K562 (cell line): ENCODE measurements around the gene PIH1D1. TPM values are rescaled to one million over a fixed set of nuclear protein-coding genes. Genes with fewer than 3 reads are reported as not detected.

Experiments
- EWSR1 ChIP-seq: fragments of 450-650 bp; IDR thresholded peaks from 2 replicates; pipeline ENCODE4 v1.6.1; 2018; ENCODE audit warnings: borderline replicate concordance, mild to moderate bottlenecking, low read depth, moderate library complexity; ENCODE audit not compliant: partially characterized antibody
- FOXA3 ChIP-seq, 2 experiments: fragments of 450-650 bp in 1 of 2; sonication (generic) in 1 of 2; formaldehyde crosslinking; IDR thresholded peaks in 1 of 2; conservative IDR thresholded peaks in 1 of 2; 2 replicates each; pipeline versions ENCODE4 v1.4.0 to v1.8.0; 2020 to 2022; ENCODE audit warnings: mild to moderate bottlenecking in 2 of 2, missing genetic modification reagents in 1 of 2
- GTF2F1 ChIP-seq: IDR thresholded peaks from 2 replicates; pipeline ENCODE4 v1.6.1; 2011; ENCODE audit warnings: low read depth, low read length, improper control_type of control experiment
- HDAC1 ChIP-seq, 2 experiments: fragments of 450-650 bp; IDR thresholded peaks; 2 replicates each; pipeline ENCODE4 v1.6.1; 2016 to 2017; ENCODE audit warnings: inconsistent platforms in 1 of 2, mild to moderate bottlenecking in 1 of 2, moderate library complexity in 1 of 2
- HIVEP1 ChIP-seq: fragments of 250-450 bp; sonication (Bioruptor Pico); IDR thresholded peaks from 2 replicates; pipeline ENCODE4 v1.4.0; 2020; ENCODE audit warnings: mild to moderate bottlenecking
- HMG20A ChIP-seq: fragments of 450-650 bp; formaldehyde crosslinking; conservative IDR thresholded peaks from 2 replicates; pipeline ENCODE4 v1.4.0; 2020; ENCODE audit warnings: mild to moderate bottlenecking, mixed read lengths
- KDM2B ChIP-seq: fragments of 250-450 bp; sonication (Bioruptor Pico); IDR thresholded peaks from 2 replicates; pipeline ENCODE4 v1.8.0; 2021; ENCODE audit warnings: mild to moderate bottlenecking, moderate library complexity
- KDM4B ChIP-seq, 2 experiments: fragments of 450-650 bp in 1 of 2; sonication (generic) in 1 of 2; IDR thresholded peaks; 2 replicates each; pipeline ENCODE4 v1.6.1; 2016 to 2017; ENCODE audit warnings: borderline replicate concordance in 2 of 2, antibody characterized with exemption in 1 of 2, low read depth in 1 of 2, mild to moderate bottlenecking in 1 of 2
- LCOR ChIP-seq: sonication (generic); formaldehyde crosslinking; IDR thresholded peaks from 2 replicates; pipeline ENCODE4 v1.8.0; 2022; ENCODE audit warnings: mild to moderate bottlenecking, missing genetic modification reagents
- MYBL2 ChIP-seq, 2 experiments: fragments of 450-650 bp in 1 of 2; sonication (generic) in 1 of 2; formaldehyde crosslinking in 1 of 2; IDR thresholded peaks; 2 replicates each; pipeline versions ENCODE4 v1.6.1 to v1.8.1; 2017 to 2022; ENCODE audit warnings: borderline replicate concordance in 1 of 2, inconsistent platforms in 1 of 2, low read depth in 1 of 2, mild to moderate bottlenecking in 1 of 2, missing genetic modification reagents in 1 of 2, moderate library complexity in 1 of 2
- PHF20 ChIP-seq: fragments of 450-650 bp; IDR thresholded peaks from 2 replicates; pipeline ENCODE4 v1.6.1; 2018; ENCODE audit not compliant: partially characterized antibody
- PHF8 ChIP-seq: fragments of 200-600 bp; sonication (generic); IDR thresholded peaks from 2 replicates; pipeline ENCODE4 v1.6.1; 2012; ENCODE audit warnings: mixed run types, mild to moderate bottlenecking, inconsistent platforms, low read length, moderate library complexity, borderline replicate concordance
- RAD21 ChIP-seq, 2 experiments: fragments of 250-450 bp in 1 of 2; fragments of 450-650 bp in 1 of 2; sonication (Bioruptor Pico) in 1 of 2; formaldehyde crosslinking in 1 of 2; IDR thresholded peaks in 1 of 2; conservative IDR thresholded peaks in 1 of 2; 2 replicates each; pipeline versions ENCODE4 v1.4.0 to v1.8.0; 2020 to 2022; ENCODE audit warnings: mild to moderate bottlenecking in 2 of 2, moderate library complexity in 1 of 2
- RBM25 ChIP-seq: fragments of 200-400 bp; formaldehyde crosslinking; IDR thresholded peaks from 2 replicates; pipeline ENCODE4 v1.6.1; 2018; ENCODE audit warnings: low read length, low read depth, moderate library complexity; ENCODE audit not compliant: severe bottlenecking
- RFX7 ChIP-seq: fragments of 250-450 bp; sonication (Bioruptor Pico); IDR thresholded peaks from 2 replicates; pipeline ENCODE4 v1.5.1; 2021; ENCODE audit warnings: mild to moderate bottlenecking
- ZEB2 ChIP-seq: fragments of 450-650 bp; IDR thresholded peaks from 2 replicates; pipeline ENCODE4 v1.6.1; 2016
- ZNF134 ChIP-seq: fragments of 250-450 bp; sonication (Bioruptor Pico); conservative IDR thresholded peaks from 2 replicates; pipeline ENCODE4 v1.4.0; 2020
- ZNF3 ChIP-seq: fragments of 250-450 bp; sonication (Bioruptor Pico); IDR thresholded peaks from 2 replicates; pipeline ENCODE4 v1.5.0; 2021; ENCODE audit warnings: mild to moderate bottlenecking, moderate library complexity
- ZNF584 ChIP-seq: fragments of 200-800 bp; sonication (Bioruptor generic); IDR thresholded peaks from 2 replicates; pipeline ENCODE4 v1.6.1; 2016; ENCODE audit warnings: low read depth, mild to moderate bottlenecking, missing genetic modification characterization, missing compliant biosample characterization
- ZNF717 ChIP-seq: fragments of 250-450 bp; sonication (Bioruptor Pico); IDR thresholded peaks from 2 replicates; pipeline ENCODE4 v1.5.0; 2021
- polyA plus RNA-seq, 8 experiments: library from polyadenylated mRNA; depleted of rRNA in 4 of 8; stranded (reverse) in 5 of 8; unstranded in 3 of 8; fragments of >200 nt; fragmentation: Nextera tagmentation in 2 of 8; fragmentation: Illumina TruSeq in 1 of 8; extraction: Ambion mirVana in 2 of 8; extraction: Trizol in 1 of 8; gene quantifications; 2 replicates each; pipeline versions ENCODE4 v1.2.1 to v1.2.3, GENCODE V29; 2011 to 2014; ENCODE audit warnings: inconsistent platforms in 1 of 8, missing spikeins in 1 of 8
- total RNA-seq, 7 experiments: library from RNA; depleted of rRNA in 6 of 7; stranded (reverse); fragments of >200 nt in 6 of 7; fragmentation: Illumina TruSeq in 2 of 7; extraction: Trizol in 2 of 7; gene quantifications; 2 replicates each; pipeline versions ENCODE4 v1.2.1 to v1.2.3, GENCODE V29; 2011 to 2021; ENCODE audit warnings: low replicate concordance in 1 of 7
- TF ChIP-seq, protein P1 (sequence below): fragments of 250-450 bp; sonication (Bioruptor Pico); IDR thresholded peaks from 2 replicates; pipeline ENCODE4 v1.8.0; 2022; ENCODE audit warnings: moderate library complexity, mild to moderate bottlenecking, inconsistent platforms
- TF ChIP-seq, protein P2 (sequence below): sonication (generic); formaldehyde crosslinking; IDR thresholded peaks from 2 replicates; pipeline ENCODE4 v1.8.0; 2022; ENCODE audit warnings: missing genetic modification reagents, mild to moderate bottlenecking, borderline replicate concordance
- TF ChIP-seq, protein P3 (sequence below): fragments of 250-450 bp; sonication (Bioruptor Pico); IDR thresholded peaks from 2 replicates; pipeline ENCODE4 v1.8.0; 2022; ENCODE audit warnings: inconsistent platforms, mild to moderate bottlenecking, moderate library complexity, borderline replicate concordance

PIH1D1 gene
- total and polyA plus RNA-seq, 9 of the 15 experiments (the other 6 are each of a cell fraction or from before 2014, with no cell fraction given), result 26.5 to 224 (median 137) TPM

DNA sequence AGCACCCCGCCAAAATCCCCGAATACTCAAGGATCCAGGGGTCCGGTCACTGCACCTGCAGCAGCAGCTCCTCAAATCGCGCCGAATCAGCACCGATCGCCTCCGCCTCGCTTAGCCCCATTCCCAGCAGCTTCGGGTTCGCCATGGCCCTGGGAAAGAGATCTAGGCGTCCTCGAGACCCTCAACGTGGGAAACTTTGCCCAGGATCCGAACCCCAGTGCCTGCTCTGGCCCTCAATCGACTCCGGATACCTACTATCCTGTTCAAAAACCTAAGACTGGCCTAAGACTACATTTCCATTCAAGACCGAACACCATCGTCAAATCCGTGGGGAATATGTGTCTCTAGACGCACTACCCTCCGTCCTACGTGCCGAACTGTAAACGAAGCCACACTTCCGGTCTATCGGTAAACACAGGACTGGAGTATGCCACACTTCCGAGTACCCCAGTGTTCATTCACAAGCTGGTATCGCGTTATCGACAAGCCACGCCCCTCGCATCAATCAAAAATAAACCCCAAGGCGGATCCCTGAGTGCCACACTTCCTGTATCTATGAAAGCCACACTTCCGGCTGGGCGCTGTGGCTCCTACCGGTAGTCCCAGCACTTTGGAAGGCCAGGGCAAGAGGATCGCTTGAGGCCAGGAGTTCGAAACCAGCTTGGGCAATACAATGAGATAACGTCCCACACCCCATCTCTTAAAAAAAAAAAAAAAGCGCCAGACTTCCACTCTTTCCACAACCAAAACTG lies at the start of gene PIH1D1 (continued):
- TF ChIP-seq, protein P1, sequence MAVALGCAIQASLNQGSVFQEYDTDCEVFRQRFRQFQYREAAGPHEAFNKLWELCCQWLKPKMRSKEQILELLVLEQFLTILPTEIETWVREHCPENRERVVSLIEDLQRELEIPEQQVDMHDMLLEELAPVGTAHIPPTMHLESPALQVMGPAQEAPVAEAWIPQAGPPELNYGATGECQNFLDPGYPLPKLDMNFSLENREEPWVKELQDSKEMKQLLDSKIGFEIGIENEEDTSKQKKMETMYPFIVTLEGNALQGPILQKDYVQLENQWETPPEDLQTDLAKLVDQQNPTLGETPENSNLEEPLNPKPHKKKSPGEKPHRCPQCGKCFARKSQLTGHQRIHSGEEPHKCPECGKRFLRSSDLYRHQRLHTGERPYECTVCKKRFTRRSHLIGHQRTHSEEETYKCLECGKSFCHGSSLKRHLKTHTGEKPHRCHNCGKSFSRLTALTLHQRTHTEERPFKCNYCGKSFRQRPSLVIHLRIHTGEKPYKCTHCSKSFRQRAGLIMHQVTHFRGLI (CRISPR knock-in tag), result no peak
- TF ChIP-seq FOXA3 (CRISPR knock-in tag; conservative IDR thresholded peaks at IDR 0.05 in 1 of 2, IDR thresholded peaks at IDR 0.05 in 1 of 2) (peak; percentile 90 to 95), GTF2F1 (no peak), EWSR1 (no peak), RBM25 (peak; percentile 8), KDM4B (IDR thresholded peaks at IDR 0.05; ENCODE audit: borderline replicate concordance in 2 of 2, low read depth in 1 of 2) (peak in 1 of 2 experiments; percentile 75; a peak in 1 of 4 replicates), HIVEP1 (CRISPR knock-in tag) (no peak), ZEB2 (no peak), ZNF134 (no peak), PHF20 (no peak), ZNF584 (CRISPR knock-in tag) (no peak), PHF8 (peak; percentile 76; the same call in 1 of the 2 replicates), HMG20A (CRISPR knock-in tag) (no peak), LCOR (CRISPR knock-in tag) (peak; percentile 50; the same call in 1 of the 2 replicates), KDM2B (0 out of 2 replicates have a peak, but pooled peaks have one; percentile 34), RFX7 (no peak), MYBL2 (IDR thresholded peaks at IDR 0.05; ENCODE audit: low read depth) (no peak), MYBL2 (CRISPR knock-in tag; IDR thresholded peaks at IDR 0.05; ENCODE audit: borderline replicate concordance) (no peak), RAD21 (CRISPR knock-in tag; conservative IDR thresholded peaks at IDR 0.05 in 1 of 2, IDR thresholded peaks at IDR 0.05 in 1 of 2) (no peak), ZNF3 (no peak), ZNF717 (CRISPR knock-in tag) (no peak), HDAC1 (IDR thresholded peaks at IDR 0.05) (peak in 1 of 2 experiments; percentile 73; a peak in 2 of 4 replicates)
- TF ChIP-seq, protein P2, sequence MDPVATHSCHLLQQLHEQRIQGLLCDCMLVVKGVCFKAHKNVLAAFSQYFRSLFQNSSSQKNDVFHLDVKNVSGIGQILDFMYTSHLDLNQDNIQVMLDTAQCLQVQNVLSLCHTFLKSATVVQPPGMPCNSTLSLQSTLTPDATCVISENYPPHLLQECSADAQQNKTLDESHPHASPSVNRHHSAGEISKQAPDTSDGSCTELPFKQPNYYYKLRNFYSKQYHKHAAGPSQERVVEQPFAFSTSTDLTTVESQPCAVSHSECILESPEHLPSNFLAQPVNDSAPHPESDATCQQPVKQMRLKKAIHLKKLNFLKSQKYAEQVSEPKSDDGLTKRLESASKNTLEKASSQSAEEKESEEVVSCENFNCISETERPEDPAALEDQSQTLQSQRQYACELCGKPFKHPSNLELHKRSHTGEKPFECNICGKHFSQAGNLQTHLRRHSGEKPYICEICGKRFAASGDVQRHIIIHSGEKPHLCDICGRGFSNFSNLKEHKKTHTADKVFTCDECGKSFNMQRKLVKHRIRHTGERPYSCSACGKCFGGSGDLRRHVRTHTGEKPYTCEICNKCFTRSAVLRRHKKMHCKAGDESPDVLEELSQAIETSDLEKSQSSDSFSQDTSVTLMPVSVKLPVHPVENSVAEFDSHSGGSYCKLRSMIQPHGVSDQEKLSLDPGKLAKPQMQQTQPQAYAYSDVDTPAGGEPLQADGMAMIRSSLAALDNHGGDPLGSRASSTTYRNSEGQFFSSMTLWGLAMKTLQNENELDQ (CRISPR knock-in tag), result no peak
- TF ChIP-seq, protein P3, sequence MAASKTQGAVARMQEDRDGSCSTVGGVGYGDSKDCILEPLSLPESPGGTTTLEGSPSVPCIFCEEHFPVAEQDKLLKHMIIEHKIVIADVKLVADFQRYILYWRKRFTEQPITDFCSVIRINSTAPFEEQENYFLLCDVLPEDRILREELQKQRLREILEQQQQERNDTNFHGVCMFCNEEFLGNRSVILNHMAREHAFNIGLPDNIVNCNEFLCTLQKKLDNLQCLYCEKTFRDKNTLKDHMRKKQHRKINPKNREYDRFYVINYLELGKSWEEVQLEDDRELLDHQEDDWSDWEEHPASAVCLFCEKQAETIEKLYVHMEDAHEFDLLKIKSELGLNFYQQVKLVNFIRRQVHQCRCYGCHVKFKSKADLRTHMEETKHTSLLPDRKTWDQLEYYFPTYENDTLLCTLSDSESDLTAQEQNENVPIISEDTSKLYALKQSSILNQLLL (CRISPR knock-in tag), result no peak
